A172 (cell line): ENCODE measurements around the gene CLDN9. TPM values are rescaled to one million over a fixed set of nuclear protein-coding genes. Genes with fewer than 3 reads are reported as not detected.
A peak's percentile ranks its signal among the peaks of the same experiment; 100 is the strongest.

ENCODE experiments used
- DNase-seq: peaks from one replicate; pipeline ENCODE4 v3.0.0-alpha.2; 2015; ENCODE audit warnings: low spot score
- total RNA-seq: library from RNA; depleted of rRNA; stranded (reverse); fragments of >200 nt; shearing (Covaris generic); gene quantifications from 2 replicates; pipeline ENCODE4 v1.2.3, GENCODE V29; 2014

CLDN9 gene
- total RNA-seq, 1 experiment from 2014 or later: 0.16 TPM

DNA sequence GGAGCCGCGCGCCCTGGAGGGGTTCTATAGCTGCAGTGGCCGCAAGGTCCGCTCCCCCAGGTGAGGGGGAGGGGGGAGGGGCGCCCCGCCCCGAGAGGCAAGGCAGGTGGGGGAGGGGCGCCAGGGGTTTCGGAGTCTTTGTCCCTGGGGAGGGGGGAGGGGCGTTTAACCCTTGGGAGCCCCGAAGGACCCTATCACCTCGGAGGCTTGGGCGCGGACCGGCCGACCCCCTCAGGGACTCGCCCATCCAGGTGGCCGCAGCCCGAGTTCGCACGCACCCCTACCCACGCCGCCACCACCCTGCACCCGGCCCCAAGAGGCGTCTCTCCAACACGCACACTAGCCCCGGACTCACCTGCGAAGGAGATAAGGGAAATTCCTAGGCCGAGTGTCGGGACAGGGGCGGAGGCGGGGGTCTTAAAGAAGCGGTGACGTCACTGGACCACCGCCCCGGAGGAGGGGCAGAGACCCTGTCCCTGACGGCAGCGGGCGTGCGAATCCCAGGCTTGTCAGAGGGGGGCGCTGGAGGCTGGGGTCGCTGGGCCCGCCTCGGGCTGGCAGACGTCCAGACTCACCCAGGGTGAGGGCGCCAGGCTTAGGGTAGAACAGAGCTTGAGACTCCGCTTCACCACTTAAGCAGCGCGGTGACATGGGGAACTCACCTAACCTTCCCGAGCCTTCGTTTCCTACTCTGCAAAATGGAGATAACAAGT lies 5.2 kb downstream of the CLDN9 start, which contains the start of gene CLDN6:
CLDN6 (minus strand) TSS at position 390 of the 713 bp plus-strand sequence. CDS start 2,162 bp downstream, outside the sequence.
- no peak for DNase-seq

DNA sequence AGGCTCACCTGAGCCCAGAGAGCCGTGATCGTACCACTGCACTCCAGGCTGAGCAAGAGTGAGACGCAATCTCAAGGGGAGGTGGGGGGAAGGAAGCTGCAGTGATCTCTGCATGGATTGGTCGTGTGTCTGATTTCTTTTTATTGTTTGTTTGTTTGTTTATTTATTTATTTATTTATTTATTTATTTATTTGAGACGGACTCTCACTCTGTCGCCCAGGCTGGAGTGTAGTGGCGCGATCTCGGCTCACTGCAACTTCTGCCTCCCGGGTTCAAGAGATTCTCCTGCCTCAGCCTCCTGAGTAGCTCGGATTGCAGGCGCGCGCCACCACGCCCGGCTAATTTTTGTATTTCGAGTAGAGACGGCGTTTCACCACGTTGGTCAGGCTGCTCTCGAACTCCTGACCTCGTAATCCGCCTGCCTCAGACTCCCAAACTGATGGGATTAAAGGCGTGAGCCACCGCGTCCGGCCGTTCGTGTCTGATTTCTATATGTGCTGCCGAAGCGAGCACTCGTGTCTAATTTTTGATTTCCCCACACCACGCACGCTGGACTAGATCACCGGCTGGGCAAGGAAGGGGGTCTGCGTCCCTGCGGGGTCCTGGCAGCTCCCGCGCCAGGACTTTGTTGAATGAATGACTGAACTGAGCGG lies 7.0 kb downstream of the CLDN9 start:
- DNase-seq: no peak

DNA sequence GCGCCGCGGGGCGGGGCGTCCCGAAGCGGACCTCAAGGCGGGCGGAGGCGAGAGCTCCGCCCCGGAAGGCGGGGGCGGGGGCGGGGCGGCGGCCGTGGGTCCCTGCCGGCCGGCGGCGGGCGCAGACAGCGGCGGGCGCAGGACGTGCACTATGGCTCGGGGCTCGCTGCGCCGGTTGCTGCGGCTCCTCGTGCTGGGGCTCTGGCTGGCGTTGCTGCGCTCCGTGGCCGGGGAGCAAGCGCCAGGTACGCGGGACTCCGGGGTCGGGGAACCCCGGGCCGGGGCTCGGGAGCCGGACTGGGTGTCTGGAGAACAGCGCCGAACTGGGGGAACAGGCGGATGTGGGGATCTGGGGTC lies 7.5 kb downstream of the CLDN9 start, which contains the start of gene TNFRSF12A:
TNFRSF12A (plus strand) TSS at position 122 of the 357 bp plus-strand sequence; CDS start at position 152, 30 bp downstream.
- peak; percentile 72 for DNase-seq

DNA sequence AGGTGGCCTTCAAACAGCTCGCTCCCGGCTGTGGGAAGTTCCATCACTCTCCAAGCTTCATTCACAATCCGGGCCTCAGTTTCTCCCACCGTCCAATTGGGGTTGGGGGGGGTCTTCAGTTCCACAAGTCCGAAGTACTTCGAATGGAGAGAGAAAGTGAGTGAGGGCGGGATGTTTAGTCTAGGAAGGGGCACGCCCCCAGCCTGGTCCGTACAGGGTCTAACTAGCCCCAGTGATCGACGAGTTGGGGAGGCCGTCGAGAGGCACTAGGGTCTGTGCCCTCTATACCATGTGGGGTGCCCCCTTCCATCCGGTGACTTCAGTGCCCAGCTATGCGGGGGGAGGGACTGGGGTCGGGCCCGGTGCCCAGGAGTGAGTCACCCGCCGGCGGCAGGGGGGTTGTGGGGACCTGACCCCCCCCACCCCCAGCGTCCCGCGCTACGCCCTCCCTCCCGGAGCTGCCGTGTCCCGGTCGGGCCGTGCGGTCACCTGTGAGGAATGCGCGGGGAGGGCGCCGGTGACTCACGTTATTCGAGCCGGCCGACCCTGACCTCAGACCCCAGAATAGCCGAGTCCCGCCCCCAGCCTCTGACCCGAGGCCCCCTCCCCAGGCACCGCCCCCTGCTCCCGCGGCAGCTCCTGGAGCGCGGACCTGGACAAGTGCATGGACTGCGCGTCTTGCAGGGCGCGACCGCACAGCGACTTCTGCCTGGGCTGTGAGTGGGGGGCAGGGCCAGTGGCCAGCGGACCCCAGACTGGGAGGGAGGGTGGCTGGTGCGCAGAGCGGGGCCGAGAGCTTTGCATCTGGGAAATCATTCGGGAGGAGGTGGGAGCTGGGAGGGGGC lies 8.1 kb downstream of the CLDN9 start:
- peak; percentile 94 for DNase-seq

DNA sequence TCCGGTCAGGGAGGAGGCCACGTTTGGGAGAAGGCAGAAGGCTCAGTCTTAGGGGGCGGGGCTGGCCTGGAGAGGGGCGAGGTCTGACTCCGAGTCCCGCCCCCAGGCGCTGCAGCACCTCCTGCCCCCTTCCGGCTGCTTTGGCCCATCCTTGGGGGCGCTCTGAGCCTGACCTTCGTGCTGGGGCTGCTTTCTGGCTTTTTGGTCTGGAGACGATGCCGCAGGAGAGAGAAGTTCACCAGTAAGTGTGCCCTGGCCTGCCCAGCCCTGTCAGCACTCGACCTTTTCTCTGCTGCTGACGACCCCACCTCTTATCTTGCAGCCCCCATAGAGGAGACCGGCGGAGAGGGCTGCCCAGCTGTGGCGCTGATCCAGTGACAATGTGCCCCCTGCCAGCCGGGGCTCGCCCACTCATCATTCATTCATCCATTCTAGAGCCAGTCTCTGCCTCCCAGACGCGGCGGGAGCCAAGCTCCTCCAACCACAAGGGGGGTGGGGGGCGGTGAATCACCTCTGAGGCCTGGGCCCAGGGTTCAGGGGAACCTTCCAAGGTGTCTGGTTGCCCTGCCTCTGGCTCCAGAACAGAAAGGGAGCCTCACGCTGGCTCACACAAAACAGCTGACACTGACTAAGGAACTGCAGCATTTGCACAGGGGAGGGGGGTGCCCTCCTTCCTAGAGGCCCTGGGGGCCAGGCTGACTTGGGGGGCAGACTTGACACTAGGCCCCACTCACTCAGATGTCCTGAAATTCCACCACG lies 8.9 kb downstream of the CLDN9 start:
- peak; percentile 97 for DNase-seq

DNA sequence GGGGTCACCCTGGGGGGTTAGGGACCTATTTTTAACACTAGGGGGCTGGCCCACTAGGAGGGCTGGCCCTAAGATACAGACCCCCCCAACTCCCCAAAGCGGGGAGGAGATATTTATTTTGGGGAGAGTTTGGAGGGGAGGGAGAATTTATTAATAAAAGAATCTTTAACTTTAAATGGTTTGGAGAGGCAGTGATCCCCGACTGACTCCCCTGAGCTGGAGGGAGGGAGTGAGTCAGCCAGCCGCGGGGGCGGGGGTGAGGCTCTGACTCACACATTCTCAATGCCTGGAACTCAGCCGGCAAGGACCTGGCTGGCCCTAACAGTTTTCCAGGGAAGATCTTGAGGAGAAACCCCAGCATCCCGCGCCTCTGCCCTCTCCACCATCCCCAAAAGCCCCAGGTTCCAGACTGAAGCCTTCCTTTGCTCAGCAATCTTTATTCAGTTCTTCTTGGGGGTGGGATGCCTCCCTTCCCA lies 9.5 kb downstream of the CLDN9 start:
- peak; percentile 97 for DNase-seq

DNA sequence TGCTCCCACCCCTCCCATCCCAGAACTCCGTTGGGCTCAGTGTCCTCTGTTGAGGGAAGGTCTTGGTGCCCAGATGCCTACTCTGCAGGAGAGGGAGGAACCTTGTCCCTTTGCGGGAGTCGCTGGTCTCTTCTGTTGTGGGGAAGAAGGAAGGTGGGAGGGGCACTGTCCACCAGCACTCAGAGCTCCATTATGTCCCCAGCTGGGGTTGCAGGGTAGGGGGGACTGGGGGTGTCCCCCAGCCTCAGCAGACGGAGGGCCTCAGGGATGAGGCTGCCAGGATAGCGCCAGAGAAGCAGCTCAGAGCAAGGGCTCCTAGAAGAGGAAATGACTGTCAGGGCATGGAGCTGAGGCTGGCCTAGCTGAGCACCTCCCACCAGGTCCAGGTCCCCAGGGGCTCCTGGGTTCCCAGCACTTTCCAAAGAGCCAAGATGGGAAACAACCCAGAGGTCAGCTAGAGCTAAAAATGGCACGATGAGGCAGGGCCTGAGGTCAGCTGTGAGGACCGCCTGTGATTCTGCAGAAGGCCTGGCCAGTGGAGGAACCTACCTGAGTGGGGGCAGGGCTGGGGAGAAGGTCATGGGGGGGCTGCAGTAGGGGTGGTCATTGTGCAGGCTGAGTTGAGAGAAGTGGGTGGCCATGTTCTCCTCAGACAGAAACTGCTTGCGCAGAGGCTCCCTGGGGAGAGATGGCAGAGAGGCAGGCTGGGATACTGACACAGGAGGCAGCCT lies 10.1 kb downstream of the CLDN9 start:
- DNase-seq: no peak

DNA sequence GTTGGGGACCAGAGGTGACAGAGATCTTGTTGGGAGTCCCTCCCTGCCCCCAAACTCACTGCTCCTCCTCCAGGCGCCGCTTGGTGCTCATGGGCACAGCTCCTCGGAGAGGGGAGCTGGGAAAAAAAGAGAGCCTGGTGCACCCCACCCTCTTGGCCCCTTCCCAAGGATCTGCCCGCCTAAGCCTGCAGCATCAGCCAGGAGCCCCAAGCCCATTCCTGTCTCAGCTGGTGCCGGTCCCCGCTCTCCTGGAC lies 10.6 kb downstream of the CLDN9 start:
- peak; percentile 96 for DNase-seq

DNA sequence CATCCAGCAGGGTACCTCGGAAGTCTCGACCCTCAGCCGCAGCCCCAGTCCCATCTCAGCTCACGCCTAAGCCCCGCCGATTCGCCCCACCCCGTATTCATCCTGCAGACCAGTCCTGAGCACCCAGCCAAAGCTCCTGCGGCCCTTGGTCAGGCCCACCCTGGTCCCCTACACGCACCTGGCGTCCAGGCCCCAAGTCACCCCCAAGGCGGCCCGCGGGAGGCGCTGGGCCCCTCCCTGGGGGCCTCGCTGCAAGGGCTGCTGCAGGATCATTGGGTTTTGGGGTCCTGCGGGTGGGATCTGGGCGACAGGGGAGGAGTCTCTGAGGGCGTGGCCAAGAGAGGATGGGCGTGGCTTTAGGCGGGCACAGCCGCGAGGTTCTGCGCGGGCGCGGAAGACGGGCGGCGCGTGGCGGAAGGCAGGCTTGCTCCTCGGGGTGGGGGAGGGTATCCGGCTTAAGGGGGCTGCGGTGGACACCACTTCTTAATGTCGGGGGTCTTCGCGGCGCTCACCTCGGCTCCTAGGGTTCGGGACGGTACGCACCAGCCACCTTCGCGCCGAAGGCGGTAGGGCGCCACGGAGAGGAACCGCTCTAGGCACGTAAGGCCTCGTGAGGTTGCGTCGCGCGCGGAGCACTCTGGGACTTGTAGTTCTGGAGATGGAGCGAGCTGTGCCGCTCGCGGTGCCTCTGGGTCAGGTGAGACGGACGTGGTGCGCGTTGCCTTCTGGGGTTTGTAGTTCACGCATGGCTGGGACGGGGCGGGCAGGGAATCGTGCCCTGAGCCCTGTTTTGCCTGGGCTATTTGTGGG lies 11.2 kb downstream of the CLDN9 start, which contains the start of the genes HCFC1R1 and THOC6:
HCFC1R1 (minus strand) TSS at position 274 of the 810 bp plus-strand sequence; CDS start at position 273, 1 bp downstream.
THOC6 (plus strand) TSS at position 367 of the 810 bp plus-strand sequence; CDS start at position 659, 292 bp downstream.
- peak; percentile 96 for DNase-seq

DNA sequence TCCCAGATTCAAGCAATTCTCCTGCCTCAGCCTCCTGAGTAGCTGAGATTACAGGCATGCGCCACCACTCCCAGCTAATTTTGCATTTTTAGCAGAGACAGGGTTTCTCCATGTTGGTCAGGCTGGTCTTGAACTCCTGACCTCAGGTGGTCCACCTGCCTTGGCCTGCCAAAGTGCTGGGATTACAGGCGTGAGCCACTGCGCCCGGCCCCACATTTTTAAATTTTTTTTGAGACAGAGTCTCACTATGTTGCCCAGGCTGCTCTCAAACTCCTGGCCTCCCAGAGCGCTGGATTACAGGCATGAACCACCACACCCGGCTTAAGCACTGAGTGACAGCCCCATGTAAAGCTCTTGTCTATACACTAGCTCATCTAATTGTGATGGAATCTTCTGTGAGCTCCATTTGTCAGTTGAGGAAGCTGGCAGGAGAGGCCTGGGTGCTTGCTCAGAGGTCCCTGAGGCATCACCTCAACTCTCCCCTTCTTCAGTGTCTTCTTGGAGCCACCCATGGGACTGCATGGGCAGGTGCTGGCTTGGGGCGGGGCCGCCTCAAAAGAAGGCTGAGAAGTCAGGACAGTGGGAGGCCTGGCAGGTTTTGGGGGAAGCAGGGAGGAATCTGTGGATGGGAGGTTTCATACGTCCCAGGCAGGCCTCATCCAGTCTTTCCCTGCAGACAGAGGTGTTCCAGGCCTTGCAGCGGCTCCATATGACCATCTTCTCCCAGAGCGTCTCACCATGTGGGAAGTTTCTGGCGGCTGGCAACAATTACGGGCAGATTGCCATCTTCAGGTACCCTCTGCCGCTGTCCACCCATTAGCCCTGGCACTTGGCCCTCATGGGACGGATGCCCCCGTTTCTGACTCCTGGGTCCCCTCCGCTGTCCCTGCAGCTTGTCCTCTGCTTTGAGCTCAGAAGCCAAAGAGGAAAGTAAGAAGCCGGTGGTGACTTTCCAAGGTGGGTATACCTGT lies 12.6 kb downstream of the CLDN9 start:
- no peak for DNase-seq

DNA sequence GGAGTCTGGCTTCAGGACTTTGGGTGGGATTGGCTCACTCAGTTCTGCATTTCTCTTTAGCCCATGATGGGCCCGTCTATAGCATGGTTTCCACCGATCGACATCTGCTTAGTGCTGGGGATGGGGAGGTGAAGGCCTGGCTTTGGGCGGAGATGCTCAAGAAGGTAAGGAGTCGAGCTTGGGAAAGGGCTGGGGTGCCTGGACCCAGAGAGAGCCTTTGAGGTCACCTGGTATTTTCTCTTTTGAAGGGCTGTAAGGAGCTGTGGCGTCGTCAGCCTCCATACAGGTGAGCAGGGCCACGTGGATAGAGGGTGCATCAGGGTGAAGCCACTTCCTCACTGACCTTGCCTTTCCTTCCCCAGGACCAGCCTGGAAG lies 13.3 kb downstream of the CLDN9 start:
- no peak for DNase-seq

DNA sequence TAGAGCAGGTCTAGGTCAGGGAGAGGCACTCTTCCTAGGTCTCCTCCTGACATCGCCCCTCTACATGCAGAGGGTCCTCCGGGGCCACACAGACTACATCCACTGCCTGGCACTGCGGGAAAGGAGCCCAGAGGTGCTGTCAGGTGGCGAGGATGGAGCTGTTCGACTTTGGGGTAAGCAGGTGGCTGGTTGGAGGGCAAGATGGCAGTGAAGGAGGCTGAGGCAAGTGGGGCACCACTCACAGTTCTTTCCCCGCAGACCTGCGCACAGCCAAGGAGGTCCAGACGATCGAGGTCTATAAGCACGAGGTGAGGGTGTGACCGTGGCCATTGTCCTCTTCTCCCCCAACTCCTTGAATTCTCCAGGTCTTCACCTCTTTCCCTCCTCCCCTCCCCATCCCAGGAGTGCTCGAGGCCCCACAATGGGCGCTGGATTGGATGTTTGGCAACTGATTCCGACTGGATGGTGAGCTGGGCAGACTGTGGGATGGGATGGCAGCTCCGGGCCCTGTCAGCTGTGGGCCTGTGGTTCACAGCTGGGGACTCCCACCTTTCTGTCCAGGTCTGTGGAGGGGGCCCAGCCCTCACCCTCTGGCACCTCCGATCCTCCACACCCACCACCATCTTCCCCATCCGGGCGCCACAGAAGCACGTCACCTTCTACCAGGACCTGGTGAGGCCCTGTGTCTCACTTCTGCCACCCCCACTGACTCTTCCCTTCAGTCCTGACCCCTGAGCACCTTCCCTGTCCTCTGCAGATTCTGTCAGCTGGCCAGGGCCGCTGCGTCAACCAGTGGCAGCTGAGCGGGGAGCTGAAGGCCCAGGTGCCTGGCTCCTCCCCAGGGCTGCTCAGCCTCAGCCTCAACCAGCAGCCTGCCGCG lies 14.1 kb downstream of the CLDN9 start:
- DNase-seq: no peak

DNA sequence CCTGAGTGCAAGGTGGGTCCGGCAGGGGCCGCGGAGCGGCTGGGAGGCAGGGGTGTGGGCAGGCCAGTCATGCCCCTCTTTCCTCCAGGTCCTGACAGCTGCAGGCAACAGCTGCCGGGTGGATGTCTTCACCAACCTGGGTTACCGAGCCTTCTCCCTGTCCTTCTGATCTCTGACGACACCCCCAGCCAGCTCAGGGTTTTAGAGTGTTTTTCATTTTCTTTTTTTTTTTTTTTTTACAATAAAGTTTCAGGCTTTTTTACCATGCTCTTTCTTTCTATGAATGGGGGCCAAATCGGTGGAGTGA lies 14.7 kb downstream of the CLDN9 start:
- no peak for DNase-seq

DNA sequence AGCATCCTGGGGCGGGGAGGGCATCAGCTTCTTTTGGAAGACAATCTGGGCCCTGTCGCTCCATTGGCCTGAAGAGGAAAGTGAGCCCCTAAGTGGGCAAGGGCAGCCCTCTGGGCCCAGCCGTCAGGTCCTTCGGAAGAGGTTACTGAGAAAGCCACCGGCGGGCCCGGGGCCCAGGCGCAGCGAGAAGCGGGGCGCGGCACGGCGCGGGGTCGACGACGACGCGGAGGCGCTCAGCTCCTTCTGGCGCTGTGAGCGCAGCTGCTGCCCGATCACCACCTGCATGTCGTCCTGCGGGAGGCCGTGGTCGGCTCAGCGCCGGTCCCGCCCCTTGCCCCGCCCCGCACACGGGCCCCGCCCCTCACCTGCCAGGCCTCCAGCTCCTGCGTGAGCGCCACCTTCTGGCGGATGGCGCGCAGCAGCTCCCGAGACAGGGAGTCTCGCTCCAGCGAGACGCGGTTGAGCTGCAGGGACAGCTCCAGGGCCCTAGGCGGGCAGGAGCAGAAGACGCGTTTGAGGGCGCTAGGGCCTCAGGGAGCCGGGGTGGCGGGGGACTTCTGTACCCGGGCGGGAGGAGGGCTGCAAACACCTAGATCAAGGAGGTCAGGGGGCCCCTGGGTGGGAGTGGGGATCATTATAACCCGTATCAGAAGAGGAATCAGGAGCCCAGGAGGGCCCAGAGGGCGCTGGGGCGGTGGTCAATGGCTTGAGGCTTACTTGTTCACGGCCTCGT lies 15.4 kb downstream of the CLDN9 start:
- DNase-seq: no peak

DNA sequence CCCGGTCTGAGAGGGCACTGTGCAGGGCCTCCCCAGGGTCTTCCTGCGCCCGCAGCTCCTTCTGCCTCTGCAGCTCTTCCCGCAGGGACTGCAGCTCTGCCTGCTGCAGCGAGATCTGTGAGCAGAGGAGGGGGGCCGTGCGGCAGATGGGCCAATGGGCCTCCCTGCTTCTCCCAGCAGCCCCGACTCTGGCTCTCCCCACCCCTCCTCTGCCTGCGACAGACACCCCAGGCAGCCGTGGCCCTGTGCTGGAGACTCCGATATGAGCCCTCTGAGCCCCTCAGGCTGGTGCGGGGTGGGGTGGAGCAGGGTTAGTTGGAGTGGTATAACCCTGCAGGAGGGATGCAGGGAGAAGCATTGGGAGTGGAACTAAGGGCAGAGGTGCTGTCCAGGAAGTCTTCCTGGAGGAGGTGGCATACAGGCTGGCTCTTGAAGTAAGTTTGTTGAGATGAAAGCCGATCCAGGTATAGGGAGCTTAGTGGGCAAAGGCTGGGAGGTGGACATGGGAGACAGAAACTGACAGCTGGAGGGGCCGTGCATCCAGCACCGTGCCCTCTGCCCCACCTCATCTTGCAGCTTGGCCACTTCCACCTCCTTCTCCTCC lies 16.1 kb downstream of the CLDN9 start:
- no peak for DNase-seq

DNA sequence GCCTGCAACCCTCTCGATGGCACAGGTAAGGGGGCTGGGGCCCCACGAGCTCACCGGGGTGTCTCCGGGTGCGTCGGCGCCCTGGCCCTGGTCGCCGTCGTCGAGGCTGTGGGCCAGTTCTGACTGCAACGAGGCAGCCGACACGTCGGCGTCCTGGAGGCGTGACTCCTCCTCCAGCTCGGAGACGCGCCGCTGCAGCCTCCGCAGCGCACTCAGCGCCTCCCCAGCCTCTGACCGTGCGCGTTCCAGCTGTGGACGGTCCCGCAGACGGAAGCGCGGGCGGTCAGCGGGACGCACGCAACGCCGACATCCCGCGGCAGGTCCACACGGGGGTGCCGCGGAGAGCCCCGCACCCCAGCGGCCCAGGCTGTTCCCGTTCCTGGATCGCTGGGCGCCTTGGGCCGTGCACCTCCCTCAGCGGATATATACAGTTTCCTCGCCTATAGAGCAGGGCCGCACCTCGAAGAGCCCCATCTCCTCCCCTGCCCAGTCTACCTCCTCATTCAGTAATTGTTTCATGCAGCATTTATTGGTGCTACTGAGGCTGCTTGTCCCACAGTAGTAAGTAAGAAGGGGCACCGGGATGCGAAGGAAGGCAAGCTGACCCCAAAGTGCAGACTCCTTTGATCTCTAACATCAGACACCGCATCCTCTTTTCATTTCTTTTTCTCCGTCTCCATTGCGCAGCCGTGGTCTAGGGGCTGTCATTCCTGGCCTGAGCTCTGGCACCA lies 16.9 kb downstream of the CLDN9 start:
- no peak for DNase-seq
